Kasumi-1 (cell line): ENCODE measurements around the gene FBXO31.

Experiments used
- DNase-seq, 2 experiments: peaks; one replicate each; lab custom pipeline; 2025; lab: John Stamatoyannopoulos, UW

Gene FBXO31

GRCh38 chr16:87383505-87384161, at the start of gene FBXO31:
Gene FBXO31, minus strand, starts transcription at chr16:87383776. Its CDS starts 32 bp downstream, at chr16:87383744.
- peak; percentile 76 to 79 for DNase-seq

- DNase-seq = no peak
Observed at GRCh38 chr16:87432330-87432915, 48.8 kb upstream of the FBXO31 start.

DNA sequence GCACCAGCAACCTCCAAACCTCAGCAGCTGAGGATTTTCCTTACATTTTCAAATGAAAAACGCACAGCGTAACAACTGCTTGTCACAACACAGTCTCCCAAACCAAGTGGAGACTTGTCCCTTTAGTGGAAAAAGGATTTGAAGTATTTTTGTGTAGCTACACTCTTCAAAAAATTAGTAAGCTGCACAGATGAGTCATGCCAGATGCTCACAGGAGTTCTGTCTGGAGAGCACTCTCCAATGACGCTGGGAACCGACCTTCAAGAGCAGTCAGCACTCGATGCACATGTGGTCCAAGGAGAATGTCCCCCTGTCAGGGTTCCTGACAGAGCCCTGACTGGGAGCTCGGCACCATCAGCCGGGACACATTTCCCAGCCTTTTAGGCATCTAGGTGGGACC, 48.4 kb upstream of the FBXO31 start:
- no peak for DNase-seq

GRCh38 chr16:87426423-87427215, 43.0 kb upstream of the FBXO31 start:
- DNase-seq = no peak

DNA sequence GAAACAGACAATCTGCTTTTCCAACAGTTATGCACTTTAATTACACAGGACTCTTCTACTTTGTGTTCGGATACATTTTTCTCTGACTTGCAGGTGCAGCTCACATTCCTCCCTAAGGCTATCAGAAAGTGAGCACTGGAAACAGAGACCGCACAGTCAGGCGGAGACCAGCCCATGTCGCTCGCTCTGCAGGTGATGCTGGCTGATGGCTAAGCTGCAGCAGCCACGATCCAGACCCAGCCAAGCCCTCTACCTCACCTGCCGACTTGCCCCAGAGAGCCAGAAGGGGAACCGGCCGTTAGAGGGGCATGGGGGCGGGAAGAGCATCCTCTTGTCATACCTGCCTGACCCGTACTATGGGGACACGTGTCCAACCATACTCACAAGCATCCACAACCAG, 42.4 kb upstream of the FBXO31 start:
- no peak for DNase-seq

GRCh38 chr16:87424266-87424665, 40.7 kb upstream of the FBXO31 start:
- DNase-seq = no peak

DNA sequence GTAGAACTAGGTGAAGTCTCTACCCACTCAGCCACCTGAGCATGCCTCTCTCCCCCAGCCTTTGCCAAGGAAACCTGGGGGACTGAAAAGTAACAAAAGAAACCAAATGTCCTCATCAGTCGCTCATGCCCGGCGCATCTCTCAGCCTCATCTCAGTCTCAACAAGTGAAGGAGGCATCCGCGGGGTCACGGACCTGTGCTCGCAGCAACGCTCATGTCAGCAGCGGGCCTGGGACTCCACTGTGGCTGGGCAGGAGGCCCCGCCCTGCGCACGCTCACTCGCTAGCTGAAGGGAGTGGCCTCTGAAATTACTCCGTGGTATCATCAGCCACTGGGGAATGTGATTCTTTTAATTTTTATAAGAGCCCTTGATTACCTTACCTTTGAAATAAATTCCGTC, 39.9 kb upstream of the FBXO31 start:
- DNase-seq = no peak

- DNase-seq = no peak
Observed at GRCh38 chr16:87422106-87422505, 38.5 kb upstream of the FBXO31 start.

GRCh38 chr16:87421003-87421912, 37.7 kb upstream of the FBXO31 start:
- no peak for DNase-seq

- peak; percentile 19 to 40 for DNase-seq
Observed at GRCh38 chr16:87420026-87421002, 36.7 kb upstream of the FBXO31 start.

GRCh38 chr16:87418644-87419043, 35.1 kb upstream of the FBXO31 start:
- no peak for DNase-seq

GRCh38 chr16:87418216-87418615, 34.6 kb upstream of the FBXO31 start:
- DNase-seq = no peak

DNA sequence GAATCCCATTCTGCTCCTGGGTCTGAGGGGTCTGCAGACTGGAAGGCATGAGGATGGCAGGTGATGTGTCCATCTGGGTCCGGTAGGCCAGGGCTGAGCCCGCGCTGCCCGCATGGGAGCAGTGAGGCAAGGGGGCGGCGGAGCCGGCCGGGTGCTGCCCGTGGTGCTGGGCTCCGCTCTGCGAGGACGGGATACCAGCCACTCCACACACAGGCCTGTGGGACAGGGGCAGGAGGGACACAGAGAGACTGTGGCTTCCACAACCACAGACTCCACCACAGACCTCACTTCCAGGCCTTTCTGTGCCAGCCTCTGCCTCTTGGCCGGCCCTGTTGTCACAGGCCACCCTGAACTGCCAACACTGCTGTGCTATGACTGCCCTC, 33.9 kb upstream of the FBXO31 start:
- no peak for DNase-seq

DNA sequence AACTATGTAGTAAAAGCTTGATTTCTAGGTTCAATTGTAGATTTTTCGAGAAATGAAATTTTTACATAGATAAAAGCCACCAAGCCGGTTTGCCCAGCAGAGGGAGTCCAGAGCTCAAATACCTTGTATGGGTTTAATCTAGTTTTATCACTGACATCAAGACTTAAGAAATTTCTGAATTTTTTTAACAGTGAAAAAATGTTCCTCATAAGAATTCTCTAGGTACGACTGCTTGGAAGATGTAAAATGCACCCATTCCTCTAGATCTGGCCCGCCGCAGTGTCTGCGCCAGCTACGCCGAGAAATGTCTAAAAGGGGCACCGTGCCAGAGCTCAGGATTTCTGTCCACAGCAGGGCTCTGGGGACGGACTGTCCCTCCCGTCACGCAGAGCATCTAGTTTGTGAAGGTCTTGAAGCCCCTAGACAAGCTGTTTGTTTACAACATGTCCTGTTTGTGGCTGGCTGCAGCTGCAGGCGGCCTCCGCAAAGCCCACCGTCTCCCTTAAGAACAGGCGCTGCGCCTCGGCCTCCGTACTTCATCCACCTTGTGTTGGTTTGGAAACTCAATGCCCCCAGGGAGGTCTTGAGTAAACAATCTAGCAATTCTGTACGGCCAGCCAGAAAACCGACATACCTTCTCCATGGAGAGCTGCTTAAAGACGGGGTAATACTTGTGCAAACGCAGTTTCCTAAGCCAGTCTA, 33.4 kb upstream of the FBXO31 start:
- peak; percentile 63 to 69 for DNase-seq

DNA sequence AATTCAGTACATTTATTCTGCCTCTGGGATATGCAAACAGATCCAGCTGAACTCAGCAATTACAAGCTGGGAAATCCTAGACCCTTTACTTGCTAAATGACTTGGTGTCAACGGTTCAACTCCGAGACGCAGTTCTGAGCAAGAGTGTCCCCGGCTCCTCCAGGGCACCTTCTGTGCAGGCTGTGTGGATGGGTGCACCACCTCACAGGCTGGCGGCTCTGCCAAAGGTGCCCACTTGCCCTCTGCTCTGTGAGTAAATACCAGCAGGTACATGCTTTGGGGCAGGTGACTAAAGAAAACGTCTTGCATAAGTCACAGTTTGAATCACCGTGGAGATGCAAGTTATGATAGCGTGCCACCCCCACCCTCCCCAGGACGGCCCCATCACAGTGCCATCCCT, 31.9 kb upstream of the FBXO31 start:
- no peak for DNase-seq

DNA sequence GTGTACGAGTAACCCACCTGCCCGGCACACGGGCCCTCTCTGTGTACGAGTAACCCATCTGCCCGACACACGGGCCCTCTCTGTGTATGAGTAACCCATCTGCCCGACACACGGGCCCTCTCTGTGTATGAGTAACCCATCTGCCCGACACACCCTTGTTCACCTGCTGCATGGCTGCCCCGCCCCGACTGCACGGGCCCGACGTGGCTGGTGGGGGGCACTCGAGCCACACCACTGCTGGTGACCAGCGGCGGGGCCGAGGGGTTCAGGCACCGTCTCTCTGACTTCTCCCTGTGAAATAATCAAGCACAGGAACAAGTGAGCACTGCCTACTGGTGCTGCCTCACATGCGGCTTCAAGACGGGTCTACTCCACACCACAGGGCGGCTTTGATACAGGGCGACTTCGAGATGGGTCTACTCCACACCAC, 30.7 kb upstream of the FBXO31 start:
- DNase-seq = no peak

DNA sequence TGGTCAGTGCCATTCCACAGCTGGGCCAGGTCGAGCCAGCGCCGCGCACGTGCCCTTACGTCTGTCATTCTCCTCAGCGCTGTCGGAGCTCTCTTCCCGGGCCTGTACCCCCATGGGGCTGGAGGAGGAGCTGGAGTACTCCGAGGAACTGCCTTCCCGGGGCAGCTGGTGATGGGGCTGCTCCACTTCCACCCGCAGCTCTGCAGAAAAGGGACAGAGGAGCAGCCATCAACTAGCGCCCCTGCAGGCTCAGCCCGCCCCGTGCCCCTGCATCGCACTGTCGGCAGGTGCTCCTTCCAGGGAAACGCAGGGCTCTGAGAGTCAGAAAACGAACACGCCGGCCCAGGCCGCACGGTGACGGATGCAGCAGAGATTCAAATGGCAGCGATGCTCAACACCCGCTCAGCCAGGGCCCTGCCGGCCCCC, 29.4 kb upstream of the FBXO31 start:
- no peak for DNase-seq

GRCh38 chr16:87412371-87412995, 28.9 kb upstream of the FBXO31 start:
- DNase-seq = no peak

- DNase-seq = no peak
Observed at GRCh38 chr16:87411375-87412271, 28.0 kb upstream of the FBXO31 start.
